ENCODE data around the gene C7orf57. TPM values are rescaled to one million over a fixed set of nuclear protein-coding genes. Genes with fewer than 3 reads are reported as not detected.
"Not testable (repeated sequence)": the region's sequence is repeated elsewhere in the genome, so short reads cannot be mapped to it uniquely, and the experiment has no call there.

The C7orf57 gene
- 1 to 10 TPM; 2.0 to 2.1 TPM for total RNA-seq

GRCh38 chr7:48035301-48035966 is at the start of gene C7orf57:
TSS of gene C7orf57 (plus strand) at chr7:48035543. CDS start at chr7:48036309, 766 bp downstream.
- ChIA-PET POLR2A (no interaction called here), CTCF (interaction anchor here (0.9 to 1.1 kb wide), 2 partner anchors 46 to 75 kb away, joined by 3 to 4 read pairs; no protein-coding TSS in a partner anchor)

- ChIA-PET CTCF (interaction anchor here (1.0 to 1.7 kb wide), 5 partner anchors 38 to 121 kb away, joined by 3 to 7 read pairs (median 3); partner anchors contain the start of gene C7orf57), POLR2A (no interaction called here)
Observed at GRCh38 chr7:47988496-47989386, 46.6 kb upstream of the C7orf57 start.

- POLR2A ChIA-PET = not testable (repeated sequence)
- CTCF ChIA-PET = interaction anchor here (1.2 to 1.4 kb wide), 2 partner anchors 46 to 114 kb away, joined by 3 read pairs; partner anchors contain the start of gene C7orf57
Observed at GRCh38 chr7:47989607-47990400, 45.5 kb upstream of the C7orf57 start.

GRCh38 chr7:47990592-47990991 is 44.8 kb upstream of the C7orf57 start:
- CTCF ChIA-PET = interaction anchor here (0.6 to 1.8 kb wide), 3 partner anchors 51 to 120 kb away, joined by 3 to 5 read pairs (median 3); no protein-coding TSS in a partner anchor
- POLR2A ChIA-PET = no interaction called here

- CTCF ChIA-PET = interaction anchor here (0.5 to 1.8 kb wide), 11 partner anchors 9 to 119 kb away, joined by 3 to 23 read pairs (median 5); no protein-coding TSS in a partner anchor
- POLR2A ChIA-PET = interaction anchor here (0.7 to 1.3 kb wide), 2 partner anchors 97 to 117 kb away, joined by 3 to 9 read pairs; partner anchors contain the start of gene UPP1
Observed at GRCh38 chr7:47991270-47991669, 44.1 kb upstream of the C7orf57 start.

- POLR2A ChIA-PET = interaction anchor here (0.6 to 1.3 kb wide), 3 partner anchors 89 to 116 kb away, joined by 3 to 9 read pairs (median 3); partner anchors contain the start of gene UPP1
- CTCF ChIA-PET = interaction anchor here (0.5 to 1.8 kb wide), 13 partner anchors 9 to 118 kb away, joined by 3 to 23 read pairs (median 4); no protein-coding TSS in a partner anchor
Observed at GRCh38 chr7:47991741-47992311, 43.5 kb upstream of the C7orf57 start.

GRCh38 chr7:47992446-47992845 is 42.9 kb upstream of the C7orf57 start:
- CTCF ChIA-PET = interaction anchor here (0.7 to 1.8 kb wide), 9 partner anchors 10 to 118 kb away, joined by 3 to 23 read pairs (median 5); no protein-coding TSS in a partner anchor
- POLR2A ChIA-PET = interaction anchor here (1.3 kb wide), 1 partner anchor 96 kb away, joined by 9 read pairs; the partner anchor contains the start of gene UPP1

- ChIA-PET POLR2A (no interaction called here), CTCF (interaction anchor here (0.6 kb wide), 1 partner anchor 32 kb away, joined by 3 read pairs; no protein-coding TSS in a partner anchor)
Observed at GRCh38 chr7:47999413-47999812, 35.9 kb upstream of the C7orf57 start.

- CTCF ChIA-PET = interaction anchor here (0.8 kb wide), 1 partner anchor 9 kb away, joined by 3 read pairs; no protein-coding TSS in a partner anchor
- POLR2A ChIA-PET = not testable (repeated sequence)
Observed at GRCh38 chr7:48000164-48000563, 35.2 kb upstream of the C7orf57 start.

GRCh38 chr7:48004032-48004431 is 31.3 kb upstream of the C7orf57 start:
- ChIA-PET POLR2A (no interaction called here), CTCF (no interaction called here)

GRCh38 chr7:48004638-48005037 is 30.7 kb upstream of the C7orf57 start:
- POLR2A ChIA-PET = no interaction called here
- CTCF ChIA-PET = no interaction called here

GRCh38 chr7:48006866-48007265 is 28.5 kb upstream of the C7orf57 start:
- CTCF ChIA-PET = no interaction called here

GRCh38 chr7:48009257-48009656 is 26.1 kb upstream of the C7orf57 start:
- POLR2A ChIA-PET = no interaction called here
- CTCF ChIA-PET = no interaction called here

More at GRCh38 chr7:48006866-48007265, 28.5 kb upstream of the C7orf57 start:
- POLR2A ChIA-PET = no interaction called here

- CTCF ChIA-PET = no interaction called here
- POLR2A ChIA-PET = no interaction called here
Observed at GRCh38 chr7:48009954-48010353, 25.4 kb upstream of the C7orf57 start.

GRCh38 chr7:48011323-48011722 is 24.0 kb upstream of the C7orf57 start:
- ChIA-PET CTCF (no interaction called here), POLR2A (no interaction called here)

- CTCF ChIA-PET = no interaction called here
- POLR2A ChIA-PET = no interaction called here
Observed at GRCh38 chr7:48011951-48012350, 23.4 kb upstream of the C7orf57 start.

GRCh38 chr7:48016641-48017040 is 18.7 kb upstream of the C7orf57 start:
- ChIA-PET POLR2A (no interaction called here), CTCF (no interaction called here)

GRCh38 chr7:48017674-48018073 is 17.7 kb upstream of the C7orf57 start:
- ChIA-PET POLR2A (no interaction called here), CTCF (no interaction called here)

GRCh38 chr7:48025624-48026023 is 9.7 kb upstream of the C7orf57 start:
- ChIA-PET CTCF (no interaction called here), POLR2A (no interaction called here)
